Left ventricle myocardium inferior (tissue), 1 donor: ENCODE results near the gene TMEM125. TPM values are rescaled to one million over a fixed set of nuclear protein-coding genes. Genes with fewer than 3 reads are reported as not detected.
A peak's percentile ranks its signal among the peaks of the same experiment; 100 is the strongest.

Experiments
- DNase-seq: peaks from one replicate; pipeline ENCODE4 v3.0.0-alpha.2; 2020
- H3K27ac ChIP-seq: fragments of 200-600 bp; replicated peaks from 2 replicates; pipeline ENCODE4 v1.8.0; 2021
- H3K27me3 ChIP-seq: fragments of 200-600 bp; 2 replicates; pipeline ENCODE4 v1.8.0; 2021; ENCODE audit warnings: low read depth
- H3K36me3 ChIP-seq: fragments of 200-600 bp; 2 replicates; pipeline ENCODE4 v1.8.0; 2021
- H3K4me1 ChIP-seq: fragments of 200-600 bp; 2 replicates; pipeline ENCODE4 v1.8.0; 2021
- H3K4me3 ChIP-seq: fragments of 200-600 bp; 2 replicates; pipeline ENCODE4 v1.8.0; 2021; ENCODE audit warnings: mild to moderate bottlenecking, moderate library complexity
- H3K9me3 ChIP-seq: fragments of 200-600 bp; replicated peaks from 2 replicates; pipeline ENCODE4 v1.8.0; 2021
- intact Hi-C: fragments of 100-400 bp; cut with micrococcal nuclease; formaldehyde crosslinking; loops from one replicate; pipeline ENCODE4 v1.11.0; 2022
- total RNA-seq: library from RNA; stranded (reverse); fragmentation: NEBNext Ultra II Directional; extraction: Animal tissue kit (Norgen Biotek cat#: 25700); gene quantifications from one replicate; pipeline ENCODE4 v1.2.1, GENCODE V29; 2021
- TF ChIP-seq, protein P1 (sequence below): fragments of 200-600 bp; IDR thresholded peaks from 2 replicates; pipeline ENCODE4 v1.8.0; 2021; ENCODE audit warnings: antibody characterized with exemption, mild to moderate bottlenecking, borderline replicate concordance
- donor health status: DM: no; HTN: yes; CAD: no; lungs with severe emphysema.

Gene TMEM125
- total RNA-seq, 1 donor from 2014 or later = not detected

DNA sequence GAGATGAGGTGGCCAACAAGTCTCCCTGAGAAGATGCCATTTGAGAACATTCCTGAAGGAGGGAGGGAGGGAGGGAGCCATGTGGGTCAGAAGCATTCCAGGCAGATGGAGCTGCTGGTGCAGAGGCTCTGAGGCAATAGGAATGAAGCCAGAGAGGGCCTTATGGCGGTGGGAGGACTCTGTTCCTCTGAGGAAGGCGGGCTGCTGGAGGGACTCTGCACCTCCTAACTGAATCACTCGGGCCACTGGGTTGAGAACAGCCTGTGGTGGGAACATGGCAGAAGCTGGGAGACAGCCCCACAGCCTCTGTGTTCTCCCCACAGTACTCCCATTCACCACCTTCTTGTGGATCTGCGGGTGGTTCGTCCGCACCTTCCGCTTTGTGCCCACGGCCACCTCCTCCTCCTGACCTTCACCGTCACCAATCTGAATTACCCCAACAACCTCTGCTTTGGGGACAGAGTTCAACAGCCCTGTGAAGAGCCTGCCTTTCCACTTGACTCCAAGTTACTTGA, 2.4 kb upstream of the TMEM125 start:
- Histone ChIP-seq H3K4me1 (peaks cover 7% of the 10 kb centered on the region), H3K36me3 (no peaks in the 10 kb centered on the region), H3K9me3 (peaks cover 10% of the 10 kb centered on the region), H3K4me3 (no peak overlapping the region), H3K27ac (no peak overlapping the region), H3K27me3 (peaks cover 11% of the 10 kb centered on the region)
- DNase-seq = no peak
- TF ChIP-seq, protein P1, sequence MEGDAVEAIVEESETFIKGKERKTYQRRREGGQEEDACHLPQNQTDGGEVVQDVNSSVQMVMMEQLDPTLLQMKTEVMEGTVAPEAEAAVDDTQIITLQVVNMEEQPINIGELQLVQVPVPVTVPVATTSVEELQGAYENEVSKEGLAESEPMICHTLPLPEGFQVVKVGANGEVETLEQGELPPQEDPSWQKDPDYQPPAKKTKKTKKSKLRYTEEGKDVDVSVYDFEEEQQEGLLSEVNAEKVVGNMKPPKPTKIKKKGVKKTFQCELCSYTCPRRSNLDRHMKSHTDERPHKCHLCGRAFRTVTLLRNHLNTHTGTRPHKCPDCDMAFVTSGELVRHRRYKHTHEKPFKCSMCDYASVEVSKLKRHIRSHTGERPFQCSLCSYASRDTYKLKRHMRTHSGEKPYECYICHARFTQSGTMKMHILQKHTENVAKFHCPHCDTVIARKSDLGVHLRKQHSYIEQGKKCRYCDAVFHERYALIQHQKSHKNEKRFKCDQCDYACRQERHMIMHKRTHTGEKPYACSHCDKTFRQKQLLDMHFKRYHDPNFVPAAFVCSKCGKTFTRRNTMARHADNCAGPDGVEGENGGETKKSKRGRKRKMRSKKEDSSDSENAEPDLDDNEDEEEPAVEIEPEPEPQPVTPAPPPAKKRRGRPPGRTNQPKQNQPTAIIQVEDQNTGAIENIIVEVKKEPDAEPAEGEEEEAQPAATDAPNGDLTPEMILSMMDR = no peak
- intact Hi-C loops = no loop called here

DNA sequence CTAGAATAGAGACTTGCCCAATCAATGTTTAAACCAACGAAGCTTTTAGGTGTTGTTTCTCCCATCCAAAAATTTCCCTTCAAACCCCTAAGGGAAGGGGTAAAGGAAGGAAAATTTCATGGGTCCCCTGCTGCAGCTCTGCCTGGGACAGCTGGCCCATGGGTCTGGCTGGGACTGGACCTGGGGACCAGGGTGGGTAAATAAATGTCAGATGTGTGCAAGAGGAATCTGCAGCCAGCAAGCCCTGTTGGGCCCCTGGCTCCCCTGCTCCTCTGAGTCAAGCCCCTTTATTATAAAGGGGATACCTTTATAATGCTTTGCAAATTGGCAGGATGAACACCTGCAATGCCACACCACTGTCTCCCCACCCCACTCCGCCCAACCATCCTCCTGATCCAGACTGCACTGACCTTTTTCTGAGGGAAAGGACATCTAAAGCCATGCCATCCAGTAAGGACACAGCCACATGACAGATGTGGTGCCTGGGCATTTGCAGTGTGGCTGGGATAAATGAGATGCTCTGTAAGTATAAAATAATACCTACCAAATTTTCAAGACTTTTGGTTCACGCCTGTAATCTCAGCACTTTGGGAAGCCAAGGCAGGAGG, 1.9 kb upstream of the TMEM125 start:
- Histone ChIP-seq H3K36me3 (no peaks in the 10 kb centered on the region), H3K4me3 (no peak overlapping the region), H3K9me3 (peaks cover 7% of the 10 kb centered on the region), H3K27ac (no peak overlapping the region), H3K27me3 (peaks cover 11% of the 10 kb centered on the region), H3K4me1 (peaks cover 7% of the 10 kb centered on the region)
- intact Hi-C loops = no loop called here
- DNase-seq = no peak
- TF ChIP-seq, protein P1 = no peak

DNA sequence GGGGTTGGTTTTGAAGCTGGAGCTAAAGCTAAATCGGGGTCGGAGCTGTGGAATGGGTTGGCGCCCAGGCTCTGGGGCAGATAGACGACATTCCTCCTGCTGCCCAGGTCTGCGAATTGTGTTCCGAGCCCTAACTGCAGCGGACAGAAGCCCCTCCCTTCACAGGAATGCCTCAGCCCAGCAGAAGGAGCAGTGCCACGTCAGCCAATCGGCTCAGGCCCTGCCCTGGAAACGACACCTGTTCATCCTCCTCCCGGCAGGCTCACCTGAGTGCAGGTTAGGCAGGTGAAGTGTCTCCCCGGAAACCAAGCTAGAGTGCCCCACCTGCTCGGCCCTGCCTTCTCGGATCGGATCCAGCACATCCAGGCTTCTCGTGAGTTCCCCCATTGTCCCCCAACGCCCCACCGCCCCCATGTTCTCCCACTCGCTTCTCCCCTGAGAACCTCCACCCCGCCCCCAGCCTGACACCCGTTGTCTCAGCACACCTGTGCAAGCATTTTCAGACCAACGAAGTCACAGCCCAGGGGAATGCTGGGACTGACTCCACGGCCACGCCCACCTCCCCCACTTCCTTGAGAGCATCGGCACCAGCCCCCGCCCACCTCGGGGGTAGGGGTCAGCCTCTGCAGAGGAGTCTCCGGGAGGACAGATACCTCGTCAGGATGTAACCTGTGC, 775 bp downstream of the TMEM125 start:
- TF ChIP-seq, protein P1 = no peak
- H3K36me3 ChIP-seq = no peaks in the 10 kb centered on the region
- H3K9me3 ChIP-seq = no peaks in the 10 kb centered on the region
- DNase-seq = no peak
- no peak overlapping the region for H3K27ac ChIP-seq
- H3K4me1 ChIP-seq = peaks cover 14% of the 10 kb centered on the region
- H3K27me3 ChIP-seq = peaks cover 11% of the 10 kb centered on the region
- peak overlapping the region; percentile 44 for H3K4me3 ChIP-seq
- intact Hi-C loops = no loop called here

DNA sequence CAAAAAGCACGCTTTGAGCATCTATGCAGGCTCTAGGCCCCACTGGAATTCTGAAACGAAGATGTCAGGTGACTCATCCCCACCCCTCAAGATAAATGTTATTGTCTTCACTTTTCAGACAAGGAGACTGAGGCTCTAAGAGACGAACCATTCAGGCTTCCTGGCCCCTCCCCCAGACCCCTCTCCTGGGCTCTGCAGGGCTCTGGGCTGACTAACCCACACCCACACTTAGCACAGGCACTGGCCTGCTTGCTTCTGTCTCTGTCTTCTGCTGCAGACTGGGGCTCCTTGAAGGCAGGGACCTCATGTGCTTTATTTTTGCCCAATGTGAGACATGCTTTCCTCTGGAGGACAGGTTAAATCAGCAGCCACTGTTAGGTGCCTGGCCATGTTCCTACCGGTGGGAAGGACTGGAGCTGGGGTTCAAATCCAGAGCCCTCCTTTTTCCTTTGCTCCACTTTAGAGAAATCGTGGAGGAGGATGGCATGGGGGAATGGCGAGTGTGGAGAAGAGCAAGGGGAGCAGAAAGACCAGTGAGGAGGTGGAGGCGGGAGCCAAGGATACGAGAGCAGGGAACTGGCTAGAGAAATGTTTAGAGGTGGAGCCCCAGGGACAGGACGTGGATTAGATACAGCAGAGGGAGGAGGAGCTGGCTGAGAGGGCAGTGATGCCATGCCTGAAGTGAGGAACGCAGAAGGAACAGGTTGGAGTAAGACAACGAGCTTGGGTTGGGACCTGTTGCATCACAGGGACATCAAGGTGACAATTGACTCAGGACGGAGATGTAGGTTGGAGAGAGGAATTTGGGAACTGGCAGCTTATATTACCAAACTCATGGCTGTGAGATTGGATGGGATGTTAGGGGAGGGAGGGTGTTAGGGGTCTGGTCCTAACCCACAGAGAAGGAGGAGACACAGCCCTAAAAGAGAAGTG, 1.7 kb downstream of the TMEM125 start:
- Histone ChIP-seq H3K36me3 (no peaks in the 10 kb centered on the region), H3K27ac (no peak overlapping the region), H3K27me3 (peaks cover 11% of the 10 kb centered on the region), H3K4me3 (no peak overlapping the region), H3K9me3 (no peaks in the 10 kb centered on the region), H3K4me1 (peaks cover 14% of the 10 kb centered on the region)
- intact Hi-C loops = no loop called here
- TF ChIP-seq, protein P1 = no peak
- DNase-seq = no peak

DNA sequence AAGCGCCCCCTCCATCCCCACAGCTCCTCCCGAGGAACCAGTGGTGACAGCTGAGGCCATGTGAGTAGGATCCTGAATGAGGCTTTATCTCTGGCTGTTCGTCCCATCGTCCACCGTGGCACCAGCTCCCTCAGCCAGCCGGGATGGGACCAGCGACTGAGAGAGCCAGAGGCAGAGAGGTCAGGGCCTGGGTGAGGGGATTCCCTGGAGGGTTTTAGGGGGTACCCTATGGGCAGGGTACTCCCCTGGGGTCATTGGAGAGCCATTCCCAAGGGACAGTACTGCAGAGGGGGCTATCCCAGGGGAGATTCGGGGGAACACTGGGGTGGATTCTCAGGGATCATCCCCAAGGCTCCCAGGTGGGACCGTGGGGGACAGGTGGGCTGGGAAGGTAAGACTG, 2.4 kb downstream of the TMEM125 start:
- H3K27me3 ChIP-seq = peaks cover 11% of the 10 kb centered on the region
- H3K4me1 ChIP-seq = peaks cover 14% of the 10 kb centered on the region
- TF ChIP-seq, protein P1 = no peak
- H3K27ac ChIP-seq = no peak overlapping the region
- H3K9me3 ChIP-seq = no peaks in the 10 kb centered on the region
- H3K4me3 ChIP-seq = no peak overlapping the region
- H3K36me3 ChIP-seq = no peaks in the 10 kb centered on the region
- intact Hi-C loops = no loop called here
- DNase-seq = no peak
